CD4-positive, alpha-beta T cell treated with Interleukin-10 for 1 hour (primary cell): ENCODE results near the gene UBE2H.
"Not testable (repeated sequence)": the region's sequence is repeated elsewhere in the genome, so short reads cannot be mapped to it uniquely, and the experiment has no call there.

Source experiments
- DNase-seq: peaks from one replicate; pipeline ENCODE4 v3.0.0-alpha.2; 2020

Gene UBE2H

GRCh38 chr7:129840757-129841156 is 112.0 kb downstream of the UBE2H start:
- no peak for DNase-seq

- DNase-seq: no peak
These were observed 115.8 kb downstream of the UBE2H start for GRCh38 chr7:129836983-129837382.

GRCh38 chr7:129835569-129835968 is 117.2 kb downstream of the UBE2H start:
- no peak for DNase-seq

- DNase-seq: not testable (repeated sequence)
These were observed 119.4 kb downstream of the UBE2H start for GRCh38 chr7:129833353-129833752.

- DNase-seq: no peak
These were observed 120.0 kb downstream of the UBE2H start for GRCh38 chr7:129832701-129833227.

- DNase-seq: no peak
These were observed 120.5 kb downstream of the UBE2H start for GRCh38 chr7:129832282-129832681.

GRCh38 chr7:129831424-129832058 is 121.2 kb downstream of the UBE2H start:
- DNase-seq: no peak

- DNase-seq: no peak
These were observed 121.8 kb downstream of the UBE2H start for GRCh38 chr7:129830949-129831348.

- DNase-seq: peak; percentile 69
These were observed 122.8 kb downstream of the UBE2H start for GRCh38 chr7:129829737-129830631.

- no peak for DNase-seq
These were observed 123.6 kb downstream of the UBE2H start for GRCh38 chr7:129828989-129829736.

GRCh38 chr7:129828078-129828762 is 124.5 kb downstream of the UBE2H start:
- DNase-seq: no peak

- DNase-seq: no peak
These were observed 125.2 kb downstream of the UBE2H start for GRCh38 chr7:129827467-129827990.

GRCh38 chr7:129826895-129827294 is 125.9 kb downstream of the UBE2H start:
- DNase-seq: not testable (repeated sequence)

- DNase-seq: peak; percentile 86
These were observed 127.4 kb downstream of the UBE2H start for GRCh38 chr7:129825209-129825970.

- no peak for DNase-seq
These were observed 128.2 kb downstream of the UBE2H start for GRCh38 chr7:129824291-129825208.

- not testable (repeated sequence) for DNase-seq
These were observed 129.6 kb downstream of the UBE2H start for GRCh38 chr7:129823143-129823542.

GRCh38 chr7:129821476-129821875 is 131.3 kb downstream of the UBE2H start:
- no peak for DNase-seq

- no peak for DNase-seq
These were observed 136.0 kb downstream of the UBE2H start for GRCh38 chr7:129816742-129817141.

- DNase-seq: no peak
These were observed 144.9 kb downstream of the UBE2H start for GRCh38 chr7:129807863-129808262.
